Cardiac muscle cell (in vitro differentiated cells and primary cell): ENCODE measurements around the gene KCNC1. TPM values are rescaled to one million over a fixed set of nuclear protein-coding genes. Genes with fewer than 3 reads are reported as not detected.

ENCODE experiments used
- DNase-seq, 2 donors: peaks; one replicate each; pipeline versions ENCODE4 v3.0.0 to v3.0.0-alpha.2; 2010 to 2017; ENCODE audit warnings: low read depth in 1 of 2, low spot score in 1 of 2
- H3K27ac ChIP-seq: fragments of 200-600 bp; sonication (generic); 2 replicates; pipeline ENCODE4 v1.5.1; 2016
- H3K27me3 ChIP-seq: fragments of 200-600 bp; sonication (generic); 2 replicates; pipeline ENCODE4 v1.6.0; 2016; ENCODE audit warnings: control low read depth
- H3K36me3 ChIP-seq: fragments of 200-600 bp; sonication (generic); 2 replicates; pipeline ENCODE4 v1.5.1; 2016; ENCODE audit warnings: control low read depth
- H3K4me1 ChIP-seq: fragments of 200-600 bp; sonication (generic); 2 replicates; pipeline ENCODE4 v1.8.1; 2017; ENCODE audit warnings: low read depth, mild to moderate bottlenecking, mixed run types
- H3K4me3 ChIP-seq: fragments of 200-600 bp; sonication (generic); 2 replicates; pipeline ENCODE4 v1.5.1; 2016; ENCODE audit warnings: mild to moderate bottlenecking
- H3K9me3 ChIP-seq: fragments of 200-600 bp; sonication (generic); 2 replicates; pipeline ENCODE4 v1.5.1; 2017; ENCODE audit warnings: low read depth, mild to moderate bottlenecking, control low read depth
- CTCF ChIP-seq: IDR thresholded peaks from 2 replicates; pipeline ENCODE4 v1.5.1; 2012; ENCODE audit warnings: low read depth, mild to moderate bottlenecking, low read length
- polyA plus RNA-seq: library from polyadenylated mRNA; unstranded; fragments of >200 nt; fragmentation: Nextera tagmentation; extraction: Ambion mirVana; gene quantifications from 2 replicates; pipeline ENCODE4 v1.2.1, GENCODE V29; 2016
- total RNA-seq: library from RNA; depleted of rRNA; stranded (reverse); fragments of >200 nt; gene quantifications from 2 replicates; pipeline ENCODE4 v1.2.3, GENCODE V29; 2016

KCNC1 gene
- total and polyA plus RNA-seq, 2 experiments from 2014 or later, result 0.46 TPM; not detected in 1

- H3K4me3 ChIP-seq, result no peak overlapping the region
- no peak for TF ChIP-seq CTCF
- H3K27me3 ChIP-seq, result no peaks in the 10 kb centered on the region
- H3K4me1 ChIP-seq, result no peaks in the 10 kb centered on the region
- no peaks in the 10 kb centered on the region for H3K9me3 ChIP-seq
- H3K27ac ChIP-seq, result no peak overlapping the region
- no peak for DNase-seq
- H3K36me3 ChIP-seq, result no peaks in the 10 kb centered on the region
Measured at GRCh38 chr11:17765356-17766072, 30.9 kb downstream of the KCNC1 start.

- no peak for DNase-seq
- no peak for TF ChIP-seq CTCF
- Histone ChIP-seq H3K27ac (no peak overlapping the region), H3K9me3 (no peaks in the 10 kb centered on the region), H3K4me3 (no peak overlapping the region), H3K4me1 (no peaks in the 10 kb centered on the region), H3K36me3 (no peaks in the 10 kb centered on the region), H3K27me3 (no peaks in the 10 kb centered on the region)
Measured at GRCh38 chr11:17766073-17766359, 31.4 kb downstream of the KCNC1 start.

GRCh38 chr11:17766590-17766989, 32.0 kb downstream of the KCNC1 start:
- no peak for DNase-seq
- Histone ChIP-seq H3K27ac (no peak overlapping the region), H3K36me3 (no peaks in the 10 kb centered on the region), H3K27me3 (no peaks in the 10 kb centered on the region), H3K4me1 (no peaks in the 10 kb centered on the region), H3K4me3 (no peak overlapping the region), H3K9me3 (no peaks in the 10 kb centered on the region)
- TF ChIP-seq CTCF, result no peak

- Histone ChIP-seq H3K27me3 (no peaks in the 10 kb centered on the region), H3K4me1 (no peaks in the 10 kb centered on the region), H3K27ac (no peak overlapping the region), H3K4me3 (no peak overlapping the region), H3K9me3 (no peaks in the 10 kb centered on the region), H3K36me3 (no peaks in the 10 kb centered on the region)
- no peak for DNase-seq
- no peak for TF ChIP-seq CTCF
Measured at GRCh38 chr11:17767301-17767885, 32.8 kb downstream of the KCNC1 start.

- no peak for DNase-seq
- Histone ChIP-seq H3K4me3 (no peak overlapping the region), H3K27ac (no peak overlapping the region), H3K9me3 (no peaks in the 10 kb centered on the region), H3K27me3 (no peaks in the 10 kb centered on the region), H3K4me1 (no peaks in the 10 kb centered on the region), H3K36me3 (no peaks in the 10 kb centered on the region)
- no peak for TF ChIP-seq CTCF
Measured at GRCh38 chr11:17767914-17768313, 33.3 kb downstream of the KCNC1 start.
